ENCODE measurements around the gene IL1R2.

- no peak for TF ChIP-seq FOXA1 (IDR thresholded peaks at IDR 0.05; ENCODE audit: borderline replicate concordance)
- TF ChIP-seq CTCF (IDR thresholded peaks at IDR 0.05 in 2 of 3, conservative IDR thresholded peaks at IDR 0.05 in 1 of 3; ENCODE audit: insufficient read depth in 2 of 3, low read depth in 1 of 3, low read length in 3 of 3): no peak
- no peak for TF ChIP-seq PCBP1 (IDR thresholded peaks at IDR 0.05; ENCODE audit: low read depth, low read length, poor library complexity, severe bottlenecking)
- TF ChIP-seq CTCFL (IDR thresholded peaks at IDR 0.05; ENCODE audit: borderline replicate concordance, insufficient read depth, low read depth, low read length, poor library complexity, severe bottlenecking): no peak
- TF ChIP-seq SP1 (CRISPR knock-in tag; IDR thresholded peaks at IDR 0.05): no peak
- TF ChIP-seq CHD2 (IDR thresholded peaks at IDR 0.05; ENCODE audit: low read depth, low read length): no peak
- no peak for TF ChIP-seq YY1 (IDR thresholded peaks at IDR 0.05; ENCODE audit: borderline replicate concordance in 1 of 3, control insufficient read depth in 1 of 3, extremely low read depth in 1 of 3, insufficient read depth in 3 of 3, insufficient read length in 1 of 3, insufficient replicate concordance in 2 of 3, low read depth in 1 of 3, low read length in 2 of 3)
- no peak for TF ChIP-seq ZKSCAN1 (IDR thresholded peaks at IDR 0.05; ENCODE audit: low read depth, low read length)
- TF ChIP-seq ZBTB5 (IDR thresholded peaks at IDR 0.05): no peak
These were observed 28.6 kb upstream of the IL1R2 start for GRCh38 chr2:101963198-101963597.

Measured in K562 (cell line).